Left lobe of liver (tissue), 2 donors: ENCODE data around the gene NDUFAF3. TPM values are rescaled to one million over a fixed set of nuclear protein-coding genes. Genes with fewer than 3 reads are reported as not detected.

Source experiments
- ATAC-seq: fragments of 200-7000 bp; cut with Tn5 transposase; one replicate; pipeline ENCODE4 v1.9.1; 2020; ENCODE audit warnings: mild to moderate bottlenecking, moderate library complexity
- DNase-seq: peaks from one replicate; pipeline ENCODE4 v3.0.0-alpha.2; 2020; ENCODE audit warnings: low spot score
- total RNA-seq: library from RNA; stranded (reverse); gene quantifications from one replicate; pipeline ENCODE4 v1.2.1, GENCODE V29; 2021
- donor health status: DM: no; HTN: no; CAD: no; lungs with moderate emphysema.
- donor health status: DM: no; HTN: yes; CAD: no.

NDUFAF3 gene
- total RNA-seq, 1 donor from 2014 or later, result 44.2 TPM

- no peak for DNase-seq
- ATAC-seq, result no peak
Measured at GRCh38 chr3:49017229-49017970, 4.5 kb upstream of the NDUFAF3 start.

- ATAC-seq (peak; percentile 15), DNase-seq (peak; percentile 75)
Measured at GRCh38 chr3:49017971-49018706, 3.8 kb upstream of the NDUFAF3 start, which contains the start of gene DALRD3. Gene DALRD3, minus strand, starts transcription at chr3:49018580. Its CDS starts 16 bp downstream, at chr3:49018564.

GRCh38 chr3:49018707-49019006 lies 3.3 kb upstream of the NDUFAF3 start:
- DNase-seq, result no peak
- ATAC-seq, result no peak

GRCh38 chr3:49019941-49020329 lies 2.0 kb upstream of the NDUFAF3 start:
- DNase-seq (no peak), ATAC-seq (no peak)

GRCh38 chr3:49020330-49021212 lies 1.4 kb upstream of the NDUFAF3 start:
- DNase-seq (peak; percentile 72), ATAC-seq (peak; percentile 15)

GRCh38 chr3:49021213-49021812 lies 608 bp upstream of the NDUFAF3 start:
- DNase-seq (peak; percentile 99), ATAC-seq (peak; percentile 82)

- DNase-seq, result no peak
Measured at GRCh38 chr3:49022688-49023171, 809 bp downstream of the NDUFAF3 start.

GRCh38 chr3:49023775-49024174 lies 1.9 kb downstream of the NDUFAF3 start:
- ATAC-seq, result no peak

More at GRCh38 chr3:49022688-49023171, 809 bp downstream of the NDUFAF3 start:
- ATAC-seq, result no peak

GRCh38 chr3:49024449-49024848 lies 2.5 kb downstream of the NDUFAF3 start:
- no peak for DNase-seq
- no peak for ATAC-seq

More at GRCh38 chr3:49023775-49024174, 1.9 kb downstream of the NDUFAF3 start:
- DNase-seq, result no peak

GRCh38 chr3:49025005-49025792 lies 3.3 kb downstream of the NDUFAF3 start:
- ATAC-seq, result no peak
- no peak for DNase-seq

GRCh38 chr3:49025793-49026520 lies 4.0 kb downstream of the NDUFAF3 start:
- DNase-seq, result no peak
- ATAC-seq, result no peak

GRCh38 chr3:49026536-49026935 lies 4.6 kb downstream of the NDUFAF3 start:
- DNase-seq, result no peak

GRCh38 chr3:49027634-49028033 lies 5.7 kb downstream of the NDUFAF3 start:
- DNase-seq, result no peak
- ATAC-seq, result no peak

More at GRCh38 chr3:49026536-49026935, 4.6 kb downstream of the NDUFAF3 start:
- no peak for ATAC-seq

GRCh38 chr3:49028298-49028672 lies 6.4 kb downstream of the NDUFAF3 start:
- no peak for DNase-seq
- no peak for ATAC-seq

GRCh38 chr3:49028673-49029562 lies 7.0 kb downstream of the NDUFAF3 start, which contains the start of gene IMPDH2:
Gene IMPDH2, minus strand, starts transcription at chr3:49029398. Its CDS starts 48 bp downstream, at chr3:49029350.
- DNase-seq, result peak; percentile 95
- peak; percentile 92 for ATAC-seq

GRCh38 chr3:49029563-49029884 lies 7.6 kb downstream of the NDUFAF3 start:
- DNase-seq (no peak), ATAC-seq (no peak)

GRCh38 chr3:49030321-49030720 lies 8.4 kb downstream of the NDUFAF3 start:
- DNase-seq (no peak), ATAC-seq (no peak)

- DNase-seq (no peak), ATAC-seq (no peak)
Measured at GRCh38 chr3:49032646-49033304, 10.9 kb downstream of the NDUFAF3 start.
